GM19397 (cell line): ENCODE data around the gene PINLYP.
"Not testable (repeated sequence)": the region's sequence is repeated elsewhere in the genome, so short reads cannot be mapped to it uniquely, and the experiment has no call there.

ENCODE experiments used
- ATAC-seq: cut with Tn5 transposase; IDR thresholded peaks from one replicate; pipeline ENCODE4 v1.9.1; 2021; ENCODE audit warnings: mild to moderate bottlenecking, moderate library complexity; ENCODE audit not compliant: unreplicated experiment

Gene PINLYP

DNA sequence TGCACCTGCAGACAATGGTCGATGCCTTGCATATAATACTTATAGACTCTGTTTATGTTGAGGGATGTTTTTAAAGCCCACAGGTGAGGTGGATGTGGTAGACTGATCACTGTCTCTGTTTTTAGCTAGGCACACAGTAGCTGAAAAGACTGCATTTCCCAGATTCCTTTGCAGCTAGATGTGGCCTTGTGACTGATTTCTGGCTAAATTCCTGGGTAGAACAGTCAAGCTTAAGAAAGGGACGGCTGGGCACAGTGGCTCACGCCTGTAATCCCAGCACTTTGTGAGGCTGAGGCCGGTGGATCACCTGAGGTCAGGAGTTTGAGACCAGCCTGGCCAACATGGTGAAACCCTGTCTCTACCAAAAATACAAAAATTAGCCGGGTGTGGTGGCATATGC lies 24.7 kb downstream of the PINLYP start:
- ATAC-seq, result not testable (repeated sequence)

GRCh38 chr19:43605875-43606568 lies 30.4 kb downstream of the PINLYP start:
- ATAC-seq, result no peak

DNA sequence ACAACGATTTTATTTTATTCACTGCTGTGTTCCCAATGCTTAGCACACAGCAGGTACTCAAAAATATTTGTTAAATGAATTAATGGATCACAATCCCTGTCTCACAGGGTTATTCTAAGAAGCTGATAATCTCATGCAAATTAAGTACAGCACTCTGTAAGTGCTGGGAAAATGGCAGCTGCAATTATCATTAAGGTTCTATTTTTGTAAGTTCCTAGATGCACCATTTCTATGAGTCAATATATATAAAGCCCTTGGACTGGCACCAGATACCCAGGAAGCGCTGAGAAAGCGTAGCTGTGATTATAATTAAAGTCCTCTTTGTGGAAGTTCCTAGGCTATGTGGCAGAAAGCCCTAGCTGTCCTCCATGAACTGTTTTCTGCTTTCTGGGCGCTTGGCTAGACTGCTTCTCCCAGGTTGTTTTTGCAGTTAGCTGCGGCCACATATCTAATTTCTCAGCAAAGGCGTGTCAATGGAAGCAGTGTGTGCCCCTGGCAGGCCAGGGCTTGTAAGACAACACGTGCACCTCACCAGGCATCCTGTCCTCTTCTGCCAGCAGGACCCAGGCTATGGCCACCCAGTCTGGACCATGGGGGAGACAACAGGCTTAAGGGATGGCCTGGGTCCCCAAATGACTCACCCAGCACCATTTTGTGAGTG lies 31.1 kb downstream of the PINLYP start:
- no peak for ATAC-seq

DNA sequence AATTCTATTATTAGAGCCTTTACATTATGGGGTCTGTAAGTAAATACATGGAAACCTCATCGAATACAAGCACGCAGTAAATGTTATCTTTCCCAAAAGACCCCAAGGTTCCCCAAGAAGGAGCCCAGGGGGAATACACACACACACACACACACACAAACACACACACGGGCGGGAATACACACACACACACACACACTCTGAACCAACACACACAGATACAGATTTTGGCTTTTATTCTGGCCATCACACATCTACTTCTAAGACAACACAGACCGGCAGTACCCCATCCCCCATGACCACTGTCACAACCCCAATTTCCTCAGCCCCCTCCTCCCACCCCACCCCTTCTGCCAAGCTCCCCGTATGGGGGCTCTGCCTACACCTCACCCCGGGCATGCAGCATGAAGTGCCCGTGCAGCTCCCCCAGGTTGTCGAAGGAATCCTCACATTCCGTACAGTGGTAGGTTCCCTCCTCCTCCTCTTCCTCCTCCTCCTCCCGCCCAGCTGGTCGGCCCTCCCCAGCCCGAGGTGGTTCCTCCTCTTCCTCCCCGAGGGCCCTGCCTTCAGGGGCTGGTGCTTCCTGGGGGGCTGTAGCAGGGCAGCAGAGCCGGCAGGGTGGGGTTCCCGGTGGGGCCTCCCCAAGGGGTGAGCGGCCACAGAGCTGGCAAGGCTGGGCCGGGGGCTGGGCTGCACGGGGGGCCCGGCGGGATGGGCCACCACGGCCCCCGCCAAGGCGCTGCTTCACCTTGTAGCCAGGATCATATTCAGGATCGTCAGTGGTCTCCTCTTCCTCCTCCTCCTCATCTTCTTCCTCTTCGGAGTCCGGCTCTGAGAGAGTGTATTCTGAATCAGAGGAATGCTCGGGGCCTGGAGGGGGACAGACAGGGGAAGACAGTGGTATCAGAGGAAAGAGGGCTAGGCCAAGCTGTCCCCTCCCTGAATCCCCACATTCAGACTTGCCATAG lies 31.9 kb downstream of the PINLYP start:
- ATAC-seq, result no peak

DNA sequence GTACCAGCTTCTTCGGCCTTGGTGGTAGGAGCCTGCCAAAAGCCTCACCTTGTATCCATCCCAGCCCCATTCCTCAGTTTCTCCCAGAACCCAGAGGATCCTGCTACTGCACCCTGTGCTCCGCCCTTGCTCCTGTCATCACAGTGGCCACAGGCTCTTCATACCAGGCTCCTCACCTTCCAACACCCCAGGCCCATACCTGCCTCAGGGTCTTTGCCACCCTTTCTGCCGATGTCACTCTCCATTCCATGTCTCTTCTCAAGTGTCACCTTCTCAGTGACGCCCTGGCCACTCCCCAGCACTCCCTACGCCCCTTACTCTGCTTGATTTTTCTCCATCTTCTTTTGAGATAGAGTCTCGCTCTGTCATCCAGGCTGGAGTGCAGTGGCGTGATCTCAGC lies 34.3 kb downstream of the PINLYP start:
- no peak for ATAC-seq

DNA sequence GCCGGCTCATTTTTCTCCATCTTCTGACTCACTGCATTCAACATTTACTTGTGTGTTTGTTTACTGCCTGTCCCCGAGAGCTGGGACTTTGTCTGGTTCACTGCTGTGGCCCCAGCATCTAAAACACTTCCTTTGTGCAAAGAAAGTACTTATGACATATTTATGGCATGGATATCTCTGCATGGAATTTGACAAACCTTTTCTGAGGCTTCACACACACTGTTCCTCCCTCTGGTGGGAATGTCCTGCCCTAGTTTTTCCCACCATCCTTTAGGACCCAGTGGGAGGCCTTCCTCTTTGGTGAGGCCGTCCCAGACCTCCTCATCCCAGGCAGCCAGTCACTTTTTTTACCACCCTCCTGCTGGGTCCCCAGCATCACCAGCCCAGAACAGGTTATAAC lies 34.9 kb downstream of the PINLYP start:
- ATAC-seq, result no peak

- ATAC-seq, result no peak
Observed at GRCh38 chr19:43611788-43612187, 36.2 kb downstream of the PINLYP start, which contains the start of gene SRRM5. TSS of gene SRRM5 (plus strand) at chr19:43612088. CDS start at chr19:43612122, 34 bp downstream.

- no peak for ATAC-seq
Observed at GRCh38 chr19:43612374-43612773, 36.8 kb downstream of the PINLYP start.

- ATAC-seq, result no peak
Observed at GRCh38 chr19:43616306-43616705, 40.7 kb downstream of the PINLYP start.

- no peak for ATAC-seq
Observed at GRCh38 chr19:43616954-43617353, 41.4 kb downstream of the PINLYP start.

GRCh38 chr19:43618921-43619261 lies 43.3 kb downstream of the PINLYP start:
- peak; percentile 8 for ATAC-seq

DNA sequence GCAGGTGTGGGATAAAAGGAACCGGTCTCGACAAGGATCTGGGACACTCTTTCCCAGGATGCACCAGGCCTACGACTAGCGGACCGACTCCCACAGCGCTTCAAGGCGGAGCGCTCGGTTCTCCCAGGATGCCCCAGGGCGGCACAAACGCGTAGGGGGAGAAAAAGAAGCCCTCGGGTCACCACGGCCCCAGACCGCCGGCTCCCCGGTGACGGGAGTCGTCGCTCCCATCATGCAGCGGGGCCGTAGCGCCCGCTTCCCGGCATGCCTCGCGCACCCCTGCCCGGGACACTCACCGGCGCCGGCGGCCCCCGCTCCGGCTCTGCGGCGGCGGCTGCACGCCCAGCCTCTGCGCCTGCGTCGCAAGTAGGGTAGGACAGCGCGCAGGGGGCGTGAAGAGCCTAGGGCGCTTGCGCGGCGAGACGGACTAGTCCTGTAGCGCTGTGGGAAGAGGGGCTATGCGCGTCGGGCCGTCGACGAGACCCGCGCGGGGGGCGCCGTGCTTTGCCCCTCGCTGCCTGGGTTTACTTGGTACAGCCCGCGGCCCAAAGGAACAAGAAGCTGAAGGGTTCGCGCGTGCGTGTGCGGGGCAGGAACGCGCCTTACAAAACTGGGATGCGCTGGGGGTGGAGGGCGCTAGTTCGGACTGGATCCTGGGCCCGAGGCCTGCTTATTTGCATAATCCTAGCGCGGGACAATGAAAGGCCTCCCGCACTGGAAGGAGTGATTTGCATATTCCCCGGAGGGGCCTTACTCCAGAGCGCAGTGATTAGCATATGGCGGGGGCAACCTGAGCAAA lies 43.9 kb downstream of the PINLYP start, which contains the start of gene ZNF428:
ZNF428 (minus strand) TSS at position 368 of the 799 bp plus-strand sequence. CDS start 5,325 bp downstream, outside the sequence.
- peak; percentile 87 for ATAC-seq

DNA sequence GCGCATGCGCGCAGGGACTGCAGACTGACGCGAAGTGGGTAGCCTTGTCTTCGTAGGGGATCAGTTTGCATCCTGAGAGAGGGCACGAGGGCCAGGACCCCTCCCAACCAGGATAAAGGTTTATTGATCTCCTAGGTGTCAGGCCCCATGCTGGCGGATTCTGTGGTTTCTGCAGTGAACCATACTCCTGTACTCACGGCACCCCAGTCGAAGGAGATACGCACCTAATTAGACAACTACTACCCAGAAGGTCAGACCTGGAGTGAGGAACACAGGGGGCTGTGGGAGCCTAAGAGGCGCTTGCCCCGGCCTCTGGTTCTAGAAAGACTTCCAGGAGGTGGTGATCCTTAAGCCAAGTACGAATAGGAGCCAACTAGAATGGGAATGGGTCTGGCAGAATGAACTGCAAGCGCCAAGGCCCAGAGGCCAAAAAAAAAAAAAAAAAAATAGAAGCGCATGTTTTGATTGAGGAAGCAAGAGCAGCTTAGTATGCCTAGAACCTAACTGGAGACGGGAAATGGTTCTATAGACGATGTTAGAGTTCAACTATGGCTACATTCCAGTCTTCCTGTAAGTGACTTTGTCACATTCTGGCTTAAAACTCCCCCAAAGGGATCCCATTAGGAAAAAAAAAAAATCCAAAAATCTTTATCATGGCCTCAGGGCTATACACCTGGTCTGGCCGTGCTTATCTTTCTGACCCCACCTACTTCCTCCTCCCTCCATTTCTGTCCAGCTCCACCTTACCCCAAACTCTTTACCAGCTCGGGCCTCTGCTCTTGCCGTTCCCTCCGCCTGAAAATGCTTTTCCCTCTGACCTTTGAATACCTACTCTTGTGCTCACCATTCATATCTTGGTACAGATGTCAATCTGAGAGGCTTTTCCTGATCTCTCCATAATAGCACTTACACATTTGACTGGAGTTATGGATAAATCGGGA lies 44.7 kb downstream of the PINLYP start:
- no peak for ATAC-seq

DNA sequence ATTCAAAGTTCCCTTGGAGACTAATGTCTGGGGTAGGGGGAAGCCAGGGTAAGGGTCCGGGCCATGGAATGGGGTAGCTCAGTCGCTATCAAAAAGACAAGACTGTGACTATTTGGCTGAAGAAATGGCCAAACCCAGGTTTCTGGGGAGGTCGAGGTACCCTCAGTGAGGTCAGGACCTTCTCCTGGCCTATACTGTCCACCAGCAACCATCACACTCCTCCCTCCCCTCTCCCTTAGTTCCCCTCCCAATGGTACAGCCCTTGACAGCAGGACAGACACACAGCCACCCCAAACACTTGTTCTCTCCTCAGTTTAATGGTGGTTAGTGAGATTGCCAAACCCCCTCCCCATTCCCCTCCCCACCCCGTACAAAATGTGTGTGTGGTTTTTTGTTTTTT lies 46.5 kb downstream of the PINLYP start:
- ATAC-seq, result no peak

DNA sequence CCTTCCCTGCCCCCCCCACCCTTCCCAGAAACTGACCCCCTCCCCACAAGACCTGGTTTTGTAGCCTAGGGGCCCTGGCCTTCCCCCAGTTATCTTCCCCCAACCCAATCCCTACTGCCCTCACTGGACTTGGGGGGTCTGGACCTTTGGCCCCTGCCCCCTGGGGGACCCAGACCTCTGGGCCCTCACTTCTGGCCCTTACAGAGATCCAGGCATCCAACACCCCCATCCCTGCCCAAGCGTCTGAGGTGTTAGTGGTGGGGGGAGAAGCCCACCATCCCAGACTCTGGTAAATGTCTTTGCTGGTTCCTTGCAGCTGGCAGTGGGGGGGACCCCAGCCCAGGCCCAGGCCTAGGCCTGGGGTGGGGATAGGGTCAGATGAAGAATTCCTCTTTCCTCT lies 47.4 kb downstream of the PINLYP start:
- ATAC-seq, result no peak

- no peak for ATAC-seq
Observed at GRCh38 chr19:43623889-43624670, 48.5 kb downstream of the PINLYP start.

DNA sequence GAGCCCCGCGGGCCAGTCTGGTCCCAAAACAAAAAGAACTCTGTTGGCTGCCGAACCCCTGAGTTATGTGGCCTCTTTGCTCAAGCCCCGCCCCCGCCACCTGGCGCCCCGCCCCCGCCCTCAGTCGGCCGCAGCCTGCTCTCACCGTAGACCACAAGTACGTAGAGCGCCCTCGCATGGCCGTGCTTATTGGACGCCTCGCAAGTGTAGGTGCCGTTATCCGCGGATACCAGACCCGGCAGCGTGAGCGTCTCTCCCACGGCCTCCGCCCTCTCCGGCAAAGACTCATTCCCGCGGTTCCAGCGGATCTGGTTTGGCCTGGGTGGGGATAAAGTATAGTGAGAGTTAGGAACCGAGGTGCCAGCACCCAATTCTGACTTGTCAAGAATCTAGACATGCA lies 49.3 kb downstream of the PINLYP start:
- no peak for ATAC-seq

- no peak for ATAC-seq
Observed at GRCh38 chr19:43625918-43626579, 50.4 kb downstream of the PINLYP start.
